ENCODE data around the gene BUB3.
"Not testable (repeated sequence)": the region's sequence is repeated elsewhere in the genome, so short reads cannot be mapped to it uniquely, and the experiment has no call there.

Gene BUB3

GRCh38 chr10:123154711-123155505 is 706 bp downstream of the BUB3 start:
- no peak for DNase-seq (ENCODE audit: low read depth, low spot score)

- DNase-seq (ENCODE audit: low read depth, low spot score), result no peak
These were observed 1.9 kb downstream of the BUB3 start for GRCh38 chr10:123156078-123156477.

- DNase-seq (ENCODE audit: low read depth, low spot score), result no peak
These were observed 3.0 kb downstream of the BUB3 start for GRCh38 chr10:123157210-123157609.

GRCh38 chr10:123158682-123159081 is 4.5 kb downstream of the BUB3 start:
- no peak for DNase-seq (ENCODE audit: low read depth, low spot score)

GRCh38 chr10:123160311-123160980 is 6.2 kb downstream of the BUB3 start:
- no peak for DNase-seq (ENCODE audit: low read depth, low spot score)

- no peak for DNase-seq (ENCODE audit: low read depth, low spot score)
These were observed 10.1 kb downstream of the BUB3 start for GRCh38 chr10:123164319-123164718.

- DNase-seq (ENCODE audit: low read depth, low spot score), result no peak
These were observed 11.4 kb downstream of the BUB3 start for GRCh38 chr10:123165445-123166072.

GRCh38 chr10:123166618-123167017 is 12.4 kb downstream of the BUB3 start:
- DNase-seq (ENCODE audit: low read depth, low spot score), result no peak

- DNase-seq (ENCODE audit: low read depth, low spot score), result no peak
These were observed 16.8 kb downstream of the BUB3 start for GRCh38 chr10:123170961-123171360.

GRCh38 chr10:123171616-123172015 is 17.4 kb downstream of the BUB3 start:
- DNase-seq (ENCODE audit: low read depth, low spot score), result not testable (repeated sequence)

GRCh38 chr10:123175389-123176387 is 21.5 kb downstream of the BUB3 start:
- no peak for DNase-seq (ENCODE audit: low read depth, low spot score)

GRCh38 chr10:123178390-123178789 is 24.2 kb downstream of the BUB3 start:
- not testable (repeated sequence) for DNase-seq (ENCODE audit: low read depth, low spot score)

- DNase-seq (ENCODE audit: low read depth, low spot score), result no peak
These were observed 26.2 kb downstream of the BUB3 start for GRCh38 chr10:123180101-123181090.

- DNase-seq (ENCODE audit: low read depth, low spot score), result no peak
These were observed 29.5 kb downstream of the BUB3 start for GRCh38 chr10:123183724-123184123.

- no peak for DNase-seq (ENCODE audit: low read depth, low spot score)
These were observed 33.6 kb downstream of the BUB3 start for GRCh38 chr10:123187781-123188180.

- no peak for DNase-seq (ENCODE audit: low read depth, low spot score)
These were observed 37.7 kb downstream of the BUB3 start for GRCh38 chr10:123191886-123192285.

GRCh38 chr10:123194056-123194455 is 39.9 kb downstream of the BUB3 start:
- no peak for DNase-seq (ENCODE audit: low read depth, low spot score)

GRCh38 chr10:123200531-123200930 is 46.3 kb downstream of the BUB3 start:
- no peak for DNase-seq (ENCODE audit: low read depth, low spot score)

- DNase-seq (ENCODE audit: low read depth, low spot score), result no peak
These were observed 48.3 kb downstream of the BUB3 start for GRCh38 chr10:123202506-123202905.

Measured in brain pericyte (primary cell).